IPS-18c (cell line): ENCODE measurements around the gene C1QTNF5.

Experiments used
- H3K4me3 ChIP-seq: 2 replicates; pipeline ENCODE4 v1.7.0; 2013; ENCODE audit warnings: low read depth, mild to moderate bottlenecking, low read length, moderate library complexity; ENCODE audit not compliant: insufficient read depth
- H3K9me3 ChIP-seq: one replicate; pipeline ENCODE4 v1.6.1; 2013; ENCODE audit warnings: mild to moderate bottlenecking, low read length, moderate library complexity; ENCODE audit not compliant: control insufficient read depth, insufficient read depth

Gene C1QTNF5

DNA sequence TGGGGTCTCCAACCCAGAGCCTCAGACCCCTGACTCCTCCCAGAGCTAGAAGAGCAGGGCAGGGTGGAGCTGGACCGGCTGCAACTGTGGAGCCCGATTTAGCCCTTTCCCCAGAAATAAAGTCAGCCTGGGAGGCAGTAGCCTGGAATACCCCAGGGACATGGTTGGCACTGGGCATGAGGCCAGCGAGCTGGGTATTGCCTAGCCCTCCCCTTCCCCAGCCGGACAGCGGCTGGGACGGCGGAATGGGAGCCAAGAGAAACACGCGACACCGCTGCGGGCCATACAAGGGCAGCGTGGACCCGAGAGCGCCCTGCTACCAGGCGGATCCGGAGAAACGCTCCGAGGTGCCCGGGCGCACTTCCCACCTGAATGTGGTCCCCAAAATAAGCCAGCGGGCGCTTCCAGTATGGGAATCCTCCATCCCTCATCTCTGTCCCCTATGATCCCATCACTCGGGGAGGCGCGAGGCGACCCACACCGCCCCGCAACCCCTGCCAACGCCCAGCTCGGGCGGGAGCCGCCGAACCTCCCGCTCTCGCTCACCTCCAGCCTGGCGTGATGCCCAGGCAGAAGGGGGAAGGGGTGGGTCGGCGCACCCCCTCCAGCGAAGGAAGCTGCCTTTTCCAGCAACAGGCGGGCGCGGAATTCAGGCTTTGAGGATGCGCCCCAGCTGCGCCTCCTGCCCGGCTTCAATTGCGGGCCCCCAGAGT lies 24.5 kb downstream of the C1QTNF5 start:
- peaks cover 4% of the 10 kb centered on the region for H3K9me3 ChIP-seq
- peak overlapping the region; percentile 77 for H3K4me3 ChIP-seq

DNA sequence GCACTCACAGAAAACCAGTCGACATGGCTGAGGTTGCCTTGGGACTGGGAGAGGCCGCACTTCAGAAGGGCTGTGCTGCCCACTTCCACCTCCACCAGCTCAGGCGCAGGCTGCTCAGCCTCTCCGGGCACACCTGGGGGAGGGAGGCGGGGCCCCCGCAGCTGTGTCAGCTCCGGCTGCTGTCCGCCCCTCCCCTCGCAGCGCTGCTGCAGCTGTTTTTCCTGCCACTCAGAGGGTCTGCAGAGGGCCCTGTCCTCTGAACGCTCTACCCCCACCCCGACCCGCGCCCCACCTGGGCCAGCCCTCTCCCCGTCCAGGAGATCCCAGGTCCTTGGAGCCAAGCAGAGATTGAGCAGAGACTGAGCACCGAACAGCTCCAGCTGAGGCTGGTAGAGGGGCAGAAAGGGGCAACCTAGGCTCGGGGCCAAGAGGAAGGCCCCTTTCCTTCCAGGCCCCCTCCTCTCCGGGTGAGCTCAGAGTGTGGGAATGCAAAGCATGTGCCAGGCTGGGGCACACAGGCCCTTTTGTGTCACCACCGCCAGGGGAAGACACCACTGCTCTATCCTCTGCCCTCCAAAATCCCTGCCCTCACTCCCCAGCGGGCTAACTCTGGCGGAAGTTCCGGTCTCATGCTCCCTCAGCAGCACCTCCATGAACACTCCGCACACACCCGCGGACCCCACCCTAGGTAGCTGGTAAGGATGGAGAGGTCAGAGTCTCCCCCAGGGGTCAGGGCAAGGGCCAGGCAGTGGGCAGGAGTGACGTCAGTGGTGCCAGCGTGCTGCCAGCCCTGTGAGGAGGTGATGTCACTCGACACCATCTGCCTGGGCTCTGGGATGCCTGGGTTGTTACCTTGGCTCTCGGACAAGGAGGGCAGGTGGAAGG lies 25.3 kb downstream of the C1QTNF5 start:
- Histone ChIP-seq H3K9me3 (no peaks in the 10 kb centered on the region), H3K4me3 (peak overlapping the region; percentile 77)

DNA sequence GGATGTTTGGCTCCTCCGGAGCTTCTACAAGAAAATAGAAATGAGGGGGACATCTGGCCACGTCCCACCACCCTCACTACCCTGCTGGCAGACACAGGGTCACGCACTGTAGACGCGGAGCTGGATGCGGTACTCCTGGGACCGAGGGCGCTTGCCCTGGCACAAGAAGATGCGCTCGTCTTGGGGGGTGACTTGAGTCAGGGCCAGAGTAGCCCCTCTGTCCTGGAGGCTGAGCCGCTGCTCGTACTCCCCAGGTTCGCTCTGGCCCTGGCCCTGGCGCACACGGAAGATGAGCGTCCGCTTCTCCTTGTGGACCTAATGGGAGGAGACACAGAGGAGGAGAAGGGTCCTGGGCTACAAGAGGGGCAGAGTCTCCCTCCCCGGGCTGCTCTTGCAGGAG lies 26.0 kb downstream of the C1QTNF5 start:
- Histone ChIP-seq H3K4me3 (peak overlapping the region; percentile 77), H3K9me3 (no peaks in the 10 kb centered on the region)

DNA sequence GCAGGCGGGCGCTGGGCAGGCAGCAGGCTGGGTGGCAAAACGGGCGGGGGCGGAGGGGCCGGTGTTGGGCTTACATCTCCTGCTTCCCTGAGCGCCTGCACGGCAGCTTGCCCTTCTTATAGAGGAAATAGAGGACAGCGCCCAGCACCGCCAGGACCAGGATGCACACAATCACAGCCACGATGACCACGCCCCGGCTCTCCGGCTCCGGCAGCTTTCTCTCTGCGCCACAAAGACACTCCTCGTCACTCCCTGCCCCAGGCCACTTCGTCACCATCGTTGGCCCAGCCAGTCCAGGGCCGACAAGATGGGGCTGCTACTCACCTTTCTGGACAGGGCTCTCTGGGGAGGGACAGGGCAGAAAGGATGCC lies 30.0 kb downstream of the C1QTNF5 start:
- Histone ChIP-seq H3K4me3 (no peak overlapping the region), H3K9me3 (no peaks in the 10 kb centered on the region)

DNA sequence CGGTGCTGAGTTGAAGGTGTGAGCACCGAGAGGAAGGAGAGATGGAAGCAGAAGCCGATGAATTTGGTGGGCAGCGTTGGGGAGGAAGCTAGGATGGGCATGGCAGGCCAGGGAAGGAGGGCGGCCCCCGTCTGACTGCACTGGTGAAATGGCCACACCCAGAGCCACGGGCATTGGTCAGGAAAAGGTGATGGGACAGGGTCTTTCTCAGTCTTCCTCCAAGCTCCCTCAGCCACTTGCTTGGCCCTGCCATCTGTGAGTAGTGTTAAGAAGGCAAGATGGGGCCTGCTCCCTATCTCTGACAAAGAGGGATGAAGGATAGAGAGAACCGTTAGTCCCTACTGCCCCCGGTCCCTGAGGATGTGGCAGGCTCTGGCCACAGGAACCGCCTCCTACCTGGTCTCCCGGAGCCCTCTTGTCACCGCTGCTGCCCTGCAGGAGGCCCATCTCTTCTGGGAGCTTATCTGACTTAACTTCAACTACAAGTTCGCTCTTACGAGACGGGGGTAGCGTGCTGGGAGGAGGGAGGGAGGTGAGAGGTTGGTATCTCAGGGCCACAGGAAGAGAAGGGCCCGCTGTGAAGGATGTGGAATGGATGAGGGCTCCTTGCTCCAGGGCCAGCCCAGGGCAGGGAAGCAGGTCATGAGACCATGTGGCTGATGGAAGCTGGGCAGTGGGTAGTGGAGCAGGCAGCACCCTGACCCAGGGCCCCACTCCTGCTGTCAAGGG lies 30.6 kb downstream of the C1QTNF5 start:
- Histone ChIP-seq H3K4me3 (no peak overlapping the region), H3K9me3 (no peaks in the 10 kb centered on the region)

DNA sequence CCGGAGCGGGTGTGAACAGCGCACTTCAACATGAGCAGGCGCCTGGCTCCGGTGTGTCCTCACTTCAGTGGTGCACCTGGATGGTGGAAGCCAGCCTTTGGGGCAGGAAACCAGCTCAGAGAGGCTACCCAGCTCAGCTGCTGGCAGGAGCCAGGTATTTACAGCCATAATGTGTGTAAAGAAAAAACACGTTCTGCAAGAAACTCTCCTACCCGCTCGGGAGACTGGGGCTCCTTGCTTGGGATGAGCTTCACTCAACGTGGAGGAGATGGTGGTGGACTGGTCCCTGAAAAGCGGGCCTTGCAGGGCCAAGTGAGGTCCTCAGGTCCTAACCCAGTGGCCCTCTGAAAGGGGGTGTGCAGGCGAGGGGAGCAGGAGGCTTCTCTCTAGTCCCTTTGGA lies 31.3 kb downstream of the C1QTNF5 start:
- H3K9me3 ChIP-seq: no peaks in the 10 kb centered on the region

DNA sequence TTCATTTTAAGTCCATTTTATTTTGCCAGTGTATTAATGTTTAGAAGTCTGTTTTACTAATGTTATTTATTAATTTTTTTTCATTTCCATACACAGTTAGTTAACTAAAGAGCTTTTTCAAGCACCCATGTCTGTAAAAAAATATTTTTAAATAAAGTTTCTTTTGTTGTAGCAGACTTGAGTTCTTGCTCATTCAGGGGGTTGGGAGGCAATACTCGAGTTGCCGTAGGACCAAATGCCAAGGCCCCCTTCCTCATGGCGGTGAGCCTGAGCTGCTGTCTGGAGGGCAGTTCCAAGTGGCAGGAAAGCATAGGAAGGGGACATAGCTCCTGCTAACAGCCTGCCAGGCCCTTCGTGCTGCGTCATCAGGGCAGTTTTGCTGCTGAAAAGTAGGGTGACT lies 32.7 kb downstream of the C1QTNF5 start:
- H3K9me3 ChIP-seq: no peaks in the 10 kb centered on the region
- H3K4me3 ChIP-seq: no peak overlapping the region

More for the DNA sequence above, 31.3 kb downstream of the C1QTNF5 start:
- no peak overlapping the region for H3K4me3 ChIP-seq

GRCh38 chr11:119307219-119307618 lies 33.5 kb downstream of the C1QTNF5 start:
- no peaks in the 10 kb centered on the region for H3K9me3 ChIP-seq
- no peak overlapping the region for H3K4me3 ChIP-seq

DNA sequence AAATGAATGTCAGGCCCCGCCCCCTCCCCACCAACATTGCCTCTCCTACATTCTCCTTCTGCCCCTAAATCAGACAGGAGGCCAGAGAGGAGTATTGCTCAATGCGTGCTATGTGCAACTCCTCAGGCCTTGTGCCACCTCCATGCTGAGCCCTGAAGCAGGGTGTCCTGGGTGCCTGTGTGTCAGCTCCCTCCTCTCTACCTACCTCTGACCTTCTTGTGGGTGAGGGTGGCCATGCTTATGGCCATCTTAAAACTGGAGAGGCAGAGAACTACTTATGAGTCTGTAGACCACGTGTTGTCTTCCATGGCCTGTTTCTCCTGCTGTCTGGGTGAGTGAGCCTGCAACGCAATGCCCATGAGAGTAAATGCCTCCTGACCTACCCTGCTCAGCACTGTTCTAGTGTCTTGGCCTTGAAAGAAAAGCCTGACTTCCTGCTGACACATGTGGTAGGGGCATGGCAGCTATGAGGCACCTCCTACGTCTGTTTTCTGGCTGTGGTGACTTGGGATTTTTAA lies 34.3 kb downstream of the C1QTNF5 start:
- Histone ChIP-seq H3K9me3 (no peaks in the 10 kb centered on the region), H3K4me3 (no peak overlapping the region)

DNA sequence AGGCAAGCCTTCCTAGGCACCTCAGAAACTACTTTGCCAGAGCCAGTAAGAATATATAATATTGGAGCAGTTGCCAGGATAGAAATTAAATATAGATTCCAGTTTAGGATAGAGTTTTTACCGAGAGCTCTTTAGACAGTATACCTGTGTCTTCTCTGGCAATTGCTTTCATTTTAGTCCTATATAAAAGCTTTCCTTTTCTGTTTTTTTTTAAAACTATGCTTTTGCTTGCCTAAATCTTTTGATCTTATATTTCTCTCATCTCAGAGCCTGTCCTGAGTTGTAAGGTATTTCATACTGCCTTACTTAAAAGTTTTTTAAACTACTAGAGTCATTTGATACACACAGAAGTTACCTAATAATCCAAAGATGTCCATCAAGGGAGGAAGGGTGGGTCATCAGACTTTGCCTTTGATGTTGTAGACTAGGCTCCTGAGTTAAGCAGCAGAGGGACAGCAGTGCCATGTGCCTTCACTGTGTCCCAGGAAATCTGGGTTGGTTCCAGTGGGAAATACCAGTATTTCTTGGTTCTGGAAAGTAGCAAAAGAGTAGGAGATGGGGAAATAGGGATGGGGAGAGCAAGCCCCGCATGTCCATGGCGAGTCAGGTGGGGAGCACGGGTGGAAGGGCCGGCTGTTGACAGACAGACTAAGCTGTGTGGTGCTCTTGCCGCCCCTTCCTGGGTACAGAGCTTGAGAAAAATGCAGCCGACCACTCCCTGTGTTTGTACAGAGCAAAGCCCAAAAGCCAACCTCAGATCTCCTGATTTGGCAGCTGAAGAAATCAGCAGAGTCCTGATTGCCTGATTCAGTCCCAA lies 34.9 kb downstream of the C1QTNF5 start:
- Histone ChIP-seq H3K9me3 (no peaks in the 10 kb centered on the region), H3K4me3 (no peak overlapping the region)

- Histone ChIP-seq H3K9me3 (no peaks in the 10 kb centered on the region), H3K4me3 (no peak overlapping the region)
Measured at GRCh38 chr11:119303227-119303718, 37.4 kb downstream of the C1QTNF5 start.

DNA sequence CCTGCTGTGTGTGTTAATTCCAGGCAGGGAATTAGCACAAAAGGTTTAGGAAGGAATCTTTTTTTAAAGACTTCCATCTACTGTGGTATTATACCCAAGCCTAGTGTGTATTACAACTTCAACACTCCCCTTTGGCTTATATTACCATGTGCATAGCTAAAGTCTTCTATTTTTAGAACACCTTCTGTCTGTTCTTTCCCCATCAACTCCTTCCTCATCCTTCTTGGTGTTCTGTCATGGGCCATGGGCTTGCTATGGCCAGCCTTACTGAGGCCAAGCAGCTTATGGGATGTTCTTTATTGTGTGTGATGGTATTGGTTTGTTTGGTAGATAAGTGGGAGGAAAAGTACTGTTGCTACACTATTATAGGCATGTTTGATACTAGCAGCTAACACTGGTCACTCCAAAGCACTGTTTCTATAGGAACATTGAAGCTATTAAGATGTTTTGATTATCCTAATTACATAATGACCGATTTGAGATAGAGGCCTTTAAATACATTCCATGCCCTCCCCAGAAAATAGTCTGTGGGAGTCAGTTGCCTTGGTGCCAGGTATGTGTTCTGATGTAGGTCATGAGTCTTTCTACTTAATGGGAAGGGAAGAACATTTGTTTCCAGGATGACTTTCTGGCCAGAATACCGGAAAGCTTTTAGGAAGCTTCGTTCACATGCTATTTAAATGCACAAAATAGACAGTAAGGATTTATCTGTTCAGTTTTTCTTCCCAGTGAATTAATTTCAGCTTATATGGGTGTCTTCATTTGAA lies 40.3 kb downstream of the C1QTNF5 start:
- no peaks in the 10 kb centered on the region for H3K9me3 ChIP-seq
- H3K4me3 ChIP-seq: no peak overlapping the region

DNA sequence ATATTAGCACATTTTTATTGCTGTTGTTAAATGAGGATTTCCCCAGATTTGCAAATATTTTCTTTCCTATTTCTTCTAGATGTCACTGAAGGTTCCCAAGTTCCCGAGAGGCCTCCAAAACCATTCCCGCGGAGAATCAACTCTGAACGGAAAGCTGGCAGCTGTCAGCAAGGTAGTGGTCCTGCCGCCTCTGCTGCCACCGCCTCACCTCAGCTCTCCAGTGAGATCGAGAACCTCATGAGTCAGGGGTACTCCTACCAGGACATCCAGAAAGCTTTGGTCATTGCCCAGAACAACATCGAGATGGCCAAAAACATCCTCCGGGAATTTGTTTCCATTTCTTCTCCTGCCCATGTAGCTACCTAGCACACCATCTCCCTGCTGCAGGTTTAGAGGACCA lies 41.3 kb downstream of the C1QTNF5 start:
- no peaks in the 10 kb centered on the region for H3K9me3 ChIP-seq
- H3K4me3 ChIP-seq: no peak overlapping the region

DNA sequence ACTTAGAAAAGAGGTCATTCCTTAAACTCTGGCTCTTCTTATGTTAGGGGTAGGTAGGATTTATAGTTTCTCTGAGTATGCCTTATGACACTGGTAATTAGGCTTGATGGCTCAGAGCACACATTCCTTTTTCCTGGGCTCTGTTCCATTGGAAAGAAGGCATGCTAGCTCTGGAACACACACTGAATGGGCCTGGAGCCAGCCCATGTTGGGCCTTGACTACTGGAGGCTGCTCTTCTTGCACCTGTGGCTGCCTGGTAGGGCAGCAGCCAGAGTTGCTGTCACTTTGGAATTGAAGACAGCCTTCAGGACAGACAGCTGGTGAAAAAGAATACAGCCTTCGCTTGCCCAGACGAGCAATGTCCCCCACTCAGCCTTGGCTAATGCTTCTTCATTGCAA lies 42.0 kb downstream of the C1QTNF5 start:
- H3K9me3 ChIP-seq: no peaks in the 10 kb centered on the region
- H3K4me3 ChIP-seq: no peak overlapping the region

- no peaks in the 10 kb centered on the region for H3K9me3 ChIP-seq
- no peak overlapping the region for H3K4me3 ChIP-seq
Measured at GRCh38 chr11:119297938-119298337, 42.7 kb downstream of the C1QTNF5 start.

- H3K4me3 ChIP-seq: no peak overlapping the region
- peaks cover 2% of the 10 kb centered on the region for H3K9me3 ChIP-seq
Measured at GRCh38 chr11:119295178-119295577, 45.5 kb downstream of the C1QTNF5 start.
